Activated naive CD8-positive, alpha-beta T cell treated with anti-CD3 and anti-CD28 coated beads, Interleukin-2, amount 50 U/mL, for 16 hours (primary cell): ENCODE data around the gene PLS3.

ENCODE experiments used
- DNase-seq: peaks from one replicate; pipeline ENCODE4 v3.0.0-alpha.2; 2020; ENCODE audit warnings: low read depth, low spot score

The PLS3 gene

DNA sequence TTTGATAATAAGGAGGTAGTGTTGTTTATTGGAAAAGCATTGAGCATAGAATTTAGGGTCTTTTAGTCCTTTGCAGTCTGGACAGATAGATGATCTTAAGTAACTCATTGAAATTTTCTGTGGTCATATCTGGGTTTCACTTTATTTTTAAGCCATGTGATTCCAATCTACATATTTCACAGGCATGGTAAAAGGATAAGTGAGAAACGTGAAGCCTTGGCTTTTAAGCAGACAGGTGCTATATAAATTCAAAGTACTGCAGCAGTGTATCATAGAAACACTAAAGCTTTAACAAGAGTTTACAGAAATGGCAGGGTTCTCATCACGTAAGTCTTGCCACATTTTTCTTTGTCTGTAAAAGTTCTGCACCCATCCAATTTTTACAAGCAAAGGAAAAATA lies 4.9 kb downstream of the PLS3 start:
- DNase-seq, result no peak

DNA sequence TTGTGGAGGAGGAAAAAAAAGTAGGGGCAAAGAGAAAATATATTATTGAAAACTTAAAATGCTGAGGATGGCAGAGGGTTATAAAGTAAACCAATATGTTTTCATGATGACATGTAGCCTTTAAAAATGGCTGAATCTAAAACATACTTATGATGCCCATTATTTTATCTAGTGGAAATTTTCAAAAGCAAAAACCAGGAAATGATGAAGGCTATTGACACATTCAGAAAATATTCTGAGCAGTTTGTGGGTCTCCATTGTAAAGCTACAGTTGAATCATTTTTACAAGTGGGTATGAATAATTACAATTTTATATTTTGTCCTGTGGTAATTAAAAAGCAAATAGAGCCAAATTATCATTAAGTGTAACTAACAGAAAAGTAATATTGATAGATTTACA lies 10.7 kb downstream of the PLS3 start:
- DNase-seq, result no peak

DNA sequence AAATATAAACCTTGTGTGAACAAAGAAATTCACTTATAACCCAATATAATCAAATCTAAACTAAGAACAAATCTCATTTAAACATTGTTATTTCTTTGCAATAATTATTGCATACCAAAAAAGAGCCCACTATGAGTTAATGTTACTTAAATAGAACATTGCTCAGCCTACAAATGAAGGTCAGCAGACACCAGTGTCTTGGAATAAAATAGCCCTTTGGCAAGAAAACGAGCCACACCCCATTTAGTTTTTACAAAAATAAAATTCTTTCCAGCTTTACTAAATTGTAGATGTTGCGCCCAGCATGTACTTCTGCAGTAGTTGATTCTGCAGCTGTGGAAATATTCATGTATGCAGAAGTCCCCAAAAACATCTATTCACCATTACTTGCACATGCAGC lies 12.2 kb downstream of the PLS3 start:
- no peak for DNase-seq

DNA sequence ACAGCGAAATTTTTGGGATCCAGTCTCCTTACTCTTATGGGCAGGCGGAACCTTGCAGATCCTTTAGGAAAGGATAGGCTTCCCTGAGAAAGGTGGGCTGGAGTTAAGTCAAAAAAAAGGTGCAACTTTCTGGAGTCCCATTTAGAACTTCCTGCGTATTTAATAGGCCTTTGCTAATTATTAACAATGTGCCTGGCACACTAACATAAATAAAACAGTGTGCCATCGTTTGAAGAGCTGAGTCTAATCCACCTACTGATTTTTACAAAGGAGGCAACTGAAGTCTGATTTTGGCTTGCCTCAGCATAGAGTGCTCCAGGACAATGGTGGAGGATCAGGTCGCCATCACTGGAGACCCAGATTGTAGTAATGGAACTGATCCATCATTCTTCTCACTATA lies 15.7 kb downstream of the PLS3 start:
- DNase-seq, result no peak

DNA sequence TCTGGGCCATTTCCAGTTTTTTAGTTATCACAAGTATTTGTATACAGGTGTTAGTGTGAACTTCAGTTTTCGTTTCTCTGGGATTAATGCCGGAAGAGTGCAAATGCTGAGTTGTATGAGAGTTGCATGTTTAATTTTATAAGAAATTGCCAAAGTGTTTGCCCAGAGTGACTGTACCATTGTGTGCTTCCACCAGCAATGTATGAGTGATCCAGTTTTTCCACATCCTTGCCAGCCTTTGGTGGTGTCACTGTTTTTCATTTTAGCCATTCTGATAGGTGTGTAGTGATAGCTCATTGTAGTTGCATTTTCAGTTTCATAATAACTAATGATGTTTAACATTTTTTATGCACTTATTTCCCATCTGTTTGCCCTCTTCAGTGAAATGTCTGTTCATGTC lies 18.4 kb downstream of the PLS3 start:
- DNase-seq, result no peak

DNA sequence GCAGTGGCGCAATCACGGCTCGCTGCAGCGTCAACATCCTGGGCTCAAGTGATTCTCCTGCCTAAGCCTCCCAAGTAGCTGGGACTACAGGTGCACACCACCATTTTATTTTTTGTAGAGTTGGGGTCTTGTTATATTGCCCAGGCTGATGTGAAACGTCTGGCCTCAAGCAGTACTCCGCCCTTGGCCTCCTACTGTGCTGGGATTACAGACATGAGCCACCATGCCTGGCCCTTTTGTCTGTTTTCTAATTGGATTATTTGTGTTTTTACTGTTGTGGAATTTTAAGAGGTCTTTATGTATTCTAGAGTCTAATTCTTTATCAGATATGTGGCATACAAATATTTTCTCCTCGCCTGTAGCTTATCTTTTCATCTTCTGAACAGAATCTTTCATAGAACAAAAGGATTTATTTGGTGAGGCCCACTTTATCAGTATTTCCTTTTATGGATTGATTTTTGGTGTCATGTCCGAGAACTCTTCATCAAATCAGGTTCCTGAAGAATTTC lies 18.9 kb downstream of the PLS3 start:
- no peak for DNase-seq

DNA sequence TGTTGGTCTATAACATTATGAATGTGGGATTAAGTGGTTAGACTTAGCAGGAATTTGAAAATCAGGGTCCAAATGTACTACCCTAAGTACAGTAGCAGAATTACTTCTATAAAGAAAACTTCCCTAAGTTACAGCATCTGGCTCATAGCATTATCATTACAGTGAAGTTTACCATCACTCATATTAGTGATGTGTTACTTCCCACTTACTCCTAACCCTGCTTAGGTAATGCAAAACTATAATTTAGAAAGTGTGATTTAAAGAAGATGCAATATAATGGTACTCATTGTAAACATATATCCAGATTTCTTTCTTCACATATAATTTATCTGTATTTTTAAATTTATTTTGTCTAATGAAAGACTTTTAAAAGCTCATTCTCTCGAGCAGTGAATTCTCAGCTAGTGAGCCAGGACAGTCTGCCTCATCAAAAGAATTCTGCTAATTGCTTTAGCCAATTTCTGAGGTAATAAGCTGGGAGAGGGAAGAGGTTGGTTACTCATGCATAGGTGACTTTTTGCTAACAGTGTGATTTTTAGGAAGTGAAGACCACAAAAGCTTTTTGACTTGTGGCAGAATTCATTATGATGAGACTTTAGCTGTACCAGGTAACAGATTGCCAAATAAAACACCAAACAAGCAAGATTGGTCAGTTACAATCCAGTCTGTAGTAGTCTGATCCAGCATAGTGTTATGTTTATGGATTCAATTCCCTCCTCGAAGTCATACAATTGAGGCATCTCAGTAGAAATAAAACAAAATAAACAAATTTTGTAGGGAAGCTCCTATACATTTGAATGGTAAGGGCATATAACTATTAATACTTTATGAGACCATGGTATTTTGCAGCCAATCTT lies 21.0 kb downstream of the PLS3 start:
- no peak for DNase-seq

DNA sequence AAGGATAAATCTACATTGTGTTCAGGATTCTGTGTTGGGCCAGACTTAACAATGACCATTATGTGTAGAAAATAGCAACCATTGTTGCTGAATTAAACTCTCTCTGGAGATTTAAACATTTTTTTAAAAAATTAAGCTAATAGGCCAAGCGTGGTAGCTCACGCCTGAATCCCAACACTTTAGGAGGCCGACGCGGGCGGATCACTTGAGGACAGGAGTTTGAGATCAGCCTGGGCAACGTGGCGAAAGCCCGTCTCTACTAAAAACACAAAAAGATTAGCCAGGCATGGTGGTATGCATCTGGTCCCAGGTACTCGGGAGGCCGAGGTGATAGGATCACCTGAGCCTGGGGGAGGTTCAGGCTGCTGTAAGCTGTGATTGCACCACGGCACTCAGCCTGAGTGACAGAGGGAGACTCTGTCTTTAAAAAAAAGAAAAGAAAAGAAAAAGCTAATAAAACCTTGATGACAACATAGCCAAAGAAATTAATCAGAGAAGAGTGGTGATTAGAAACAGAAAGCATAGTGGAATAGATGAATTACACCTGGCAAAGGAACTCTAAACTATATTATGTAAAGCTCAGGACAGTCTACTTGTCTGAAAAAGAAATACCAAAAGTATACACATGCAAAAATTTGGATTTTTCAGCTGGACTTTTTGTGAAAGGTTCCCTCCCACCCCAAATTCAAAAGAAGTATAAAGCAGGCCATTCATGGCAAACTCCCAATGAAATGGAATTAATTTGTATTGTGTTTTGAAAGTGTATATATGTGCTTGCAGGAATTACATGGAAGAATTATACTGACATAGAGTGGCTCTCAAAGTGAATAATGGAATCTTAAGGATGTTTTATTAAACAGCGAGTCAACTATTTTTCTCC lies 21.9 kb downstream of the PLS3 start:
- no peak for DNase-seq

DNA sequence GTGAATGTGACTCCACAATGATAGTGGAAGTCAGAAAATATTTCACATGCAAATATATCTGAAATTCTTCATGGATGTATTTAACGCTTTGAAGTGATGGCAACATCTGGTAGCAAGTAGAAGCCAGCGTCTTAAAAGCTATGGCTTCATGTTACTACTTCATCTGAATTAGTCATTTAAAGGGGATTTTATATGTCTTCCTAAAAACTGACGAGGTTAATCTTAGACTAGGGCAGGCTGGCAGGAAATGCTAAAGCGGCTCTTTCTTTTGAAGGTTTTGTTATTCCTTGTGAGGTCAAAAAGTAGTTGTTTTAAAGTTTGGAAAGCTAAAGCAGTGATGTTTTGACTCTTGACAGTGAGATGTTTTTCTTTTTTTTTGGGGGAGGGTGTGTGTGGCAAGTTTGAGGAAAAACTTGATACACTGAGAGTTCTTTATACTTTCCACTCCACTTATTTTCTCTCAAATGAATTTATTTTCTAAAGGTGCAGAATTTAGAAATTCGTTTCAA lies 22.6 kb downstream of the PLS3 start:
- DNase-seq, result no peak

DNA sequence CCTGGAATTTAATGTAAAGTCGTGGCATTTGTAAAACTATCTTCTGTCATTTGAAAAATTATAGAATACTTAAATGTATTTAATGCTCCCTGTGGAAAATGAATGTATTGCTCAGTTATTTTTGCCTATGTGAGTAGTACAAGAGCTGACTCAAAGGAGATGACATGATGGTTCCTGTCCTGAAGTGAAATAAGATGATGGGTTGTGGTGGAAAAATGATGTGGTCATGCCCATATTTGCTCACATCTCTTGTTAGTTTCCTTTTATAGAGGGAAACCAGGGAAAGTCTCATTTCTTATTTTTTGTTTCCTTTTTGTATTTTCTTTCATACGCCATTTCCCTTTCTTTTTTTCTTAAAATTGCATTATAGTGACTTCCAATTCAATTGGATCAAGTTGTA lies 23.7 kb downstream of the PLS3 start:
- no peak for DNase-seq

DNA sequence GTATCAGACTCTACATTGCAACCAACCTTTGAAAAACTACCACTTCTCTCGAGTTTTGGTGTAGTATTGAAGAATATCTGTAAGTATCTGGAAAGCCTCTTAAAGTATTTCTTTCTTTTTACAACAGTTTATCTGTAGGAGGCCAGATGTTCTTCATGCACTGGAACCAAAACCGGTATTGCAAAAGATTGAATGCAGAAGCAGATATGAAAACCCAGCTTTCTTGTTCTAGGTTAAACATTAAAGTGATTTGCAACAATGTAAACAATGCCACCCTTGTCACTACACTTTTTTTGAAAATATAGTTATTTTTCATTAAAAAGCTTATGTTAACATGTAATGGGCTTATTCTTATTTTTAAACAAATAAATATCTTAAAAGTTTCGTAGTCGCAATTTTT lies 27.2 kb downstream of the PLS3 start:
- no peak for DNase-seq

DNA sequence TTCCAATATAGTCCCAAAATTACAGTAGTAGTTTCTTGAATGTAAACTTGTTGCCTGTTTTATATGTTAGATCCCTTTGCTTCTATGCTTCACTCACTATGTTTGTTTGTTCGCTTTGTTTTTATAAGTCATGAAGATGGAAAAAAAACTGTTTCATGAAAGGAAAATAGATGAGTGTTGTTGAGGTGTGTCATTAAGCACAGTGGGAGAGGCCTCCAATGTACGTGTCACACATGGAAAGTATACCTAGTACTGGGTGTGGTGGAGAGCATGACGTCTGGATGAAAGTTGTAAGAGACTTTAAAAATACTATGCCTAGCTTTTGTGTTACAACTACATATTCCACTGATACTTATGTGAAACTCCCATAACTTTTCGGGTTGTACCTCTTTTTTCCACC lies 28.4 kb downstream of the PLS3 start:
- DNase-seq, result no peak

DNA sequence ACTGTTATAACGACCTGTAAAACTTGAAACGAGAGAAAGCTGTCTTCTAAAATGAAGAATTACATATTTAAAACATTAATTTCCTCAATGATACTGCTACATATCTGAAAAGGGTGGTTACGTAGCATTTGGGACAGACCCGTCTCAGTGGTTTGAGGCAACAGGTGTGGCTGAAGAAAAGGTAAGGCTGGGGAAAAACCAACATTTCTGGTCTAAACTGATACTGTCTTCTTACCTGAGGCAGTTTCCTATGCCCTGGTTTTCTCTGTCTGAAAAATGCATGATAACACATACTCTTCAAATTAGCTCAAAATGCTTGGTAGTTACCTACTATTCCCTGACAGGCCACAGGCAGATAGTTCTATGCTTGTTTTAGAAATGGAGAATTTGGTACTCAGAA lies 30.4 kb downstream of the PLS3 start:
- DNase-seq, result no peak

DNA sequence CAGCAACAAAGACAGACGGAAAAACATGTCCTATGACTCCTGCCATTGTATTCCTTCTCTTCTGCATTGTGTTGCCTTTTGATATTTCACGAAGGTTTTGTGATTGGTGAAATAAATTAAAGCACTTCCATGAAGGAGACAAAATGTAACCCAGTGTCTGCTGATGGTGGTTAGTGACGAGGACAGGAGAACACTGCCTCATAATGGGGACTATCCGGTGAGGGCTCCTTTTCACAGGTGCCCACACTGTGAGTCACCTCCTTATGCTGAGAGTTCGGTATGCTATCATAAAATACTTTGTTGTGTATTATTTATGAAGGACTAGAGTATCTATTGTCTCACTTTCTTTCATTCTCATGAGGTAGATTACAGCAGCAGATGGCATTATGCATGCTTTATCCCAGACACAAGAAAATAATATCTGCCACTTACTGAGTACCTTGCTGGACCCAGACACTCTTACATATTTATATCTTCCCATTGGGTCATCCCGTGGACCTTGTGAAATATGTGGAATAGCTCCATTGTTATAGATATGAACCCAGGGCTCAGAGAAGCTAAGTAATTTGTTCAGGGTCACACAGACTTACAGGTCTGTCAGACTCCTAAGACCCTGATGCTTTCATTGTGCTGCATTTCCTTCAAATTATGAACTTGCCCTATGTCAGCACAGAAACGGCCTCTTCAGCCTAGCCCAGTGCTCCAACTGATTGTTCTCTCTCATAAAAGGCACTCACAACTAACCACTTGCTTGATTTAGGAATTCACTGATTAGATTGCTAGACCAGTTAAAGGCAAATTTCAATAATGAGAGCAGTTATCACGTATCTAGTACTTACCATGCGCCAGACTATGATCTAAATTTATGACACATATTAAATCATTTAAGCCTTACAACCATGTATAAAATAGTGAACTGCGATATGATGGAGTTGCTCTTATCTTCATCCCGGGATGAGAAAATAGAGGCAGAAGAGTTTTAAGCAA lies 31.2 kb downstream of the PLS3 start:
- no peak for DNase-seq

DNA sequence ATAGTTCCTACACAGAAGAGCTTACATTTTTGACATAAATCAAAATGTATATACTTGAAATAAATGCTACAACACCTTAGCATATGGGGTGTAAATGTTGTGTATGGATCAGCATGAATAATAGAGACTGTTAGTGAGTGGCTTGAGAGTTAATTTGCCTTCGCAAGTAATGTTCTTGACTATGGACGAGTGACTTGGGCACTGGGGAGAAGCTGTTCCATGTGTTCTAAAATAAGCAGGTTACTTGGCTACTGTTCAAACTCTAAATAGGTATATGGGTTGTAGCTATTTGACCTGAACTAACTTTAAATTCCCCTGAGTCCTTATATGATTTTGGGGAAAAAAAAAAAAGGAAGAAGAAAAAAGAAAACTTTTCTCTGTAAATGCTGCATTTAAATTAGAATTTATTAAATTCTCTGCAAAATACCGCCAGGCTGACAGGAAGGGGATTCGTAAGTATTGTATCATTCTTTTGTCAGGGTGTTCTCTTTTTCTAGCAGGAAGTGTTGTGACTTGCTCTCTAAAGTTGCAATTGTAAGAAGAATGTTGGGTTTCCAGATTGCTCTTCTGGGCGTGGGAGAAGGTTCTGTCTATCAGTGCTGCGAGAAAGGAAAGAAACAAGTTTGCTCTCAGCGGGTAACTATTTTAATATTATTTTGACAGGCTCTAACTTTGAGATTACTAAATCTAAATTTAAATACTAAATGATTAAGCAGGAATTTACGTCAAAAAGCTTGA lies 32.2 kb downstream of the PLS3 start:
- no peak for DNase-seq

DNA sequence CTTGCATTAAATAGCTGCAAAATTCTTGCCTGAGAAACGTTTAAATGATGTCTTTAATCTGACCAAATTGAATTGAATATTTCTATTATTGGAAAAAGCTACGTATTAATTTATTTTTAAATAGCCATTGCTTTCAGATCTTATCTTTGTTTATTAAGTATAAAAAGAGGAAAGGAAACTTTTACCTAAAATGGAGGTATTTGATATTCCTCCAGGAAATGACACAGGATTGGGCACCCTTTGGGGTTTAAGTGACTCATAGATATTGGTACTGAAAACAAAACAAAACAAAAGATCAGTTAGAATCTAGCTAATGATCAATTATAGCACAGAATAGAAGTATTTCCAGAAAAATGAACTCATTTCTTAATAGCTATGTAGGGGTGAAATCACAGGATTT lies 34.1 kb downstream of the PLS3 start:
- DNase-seq, result no peak

DNA sequence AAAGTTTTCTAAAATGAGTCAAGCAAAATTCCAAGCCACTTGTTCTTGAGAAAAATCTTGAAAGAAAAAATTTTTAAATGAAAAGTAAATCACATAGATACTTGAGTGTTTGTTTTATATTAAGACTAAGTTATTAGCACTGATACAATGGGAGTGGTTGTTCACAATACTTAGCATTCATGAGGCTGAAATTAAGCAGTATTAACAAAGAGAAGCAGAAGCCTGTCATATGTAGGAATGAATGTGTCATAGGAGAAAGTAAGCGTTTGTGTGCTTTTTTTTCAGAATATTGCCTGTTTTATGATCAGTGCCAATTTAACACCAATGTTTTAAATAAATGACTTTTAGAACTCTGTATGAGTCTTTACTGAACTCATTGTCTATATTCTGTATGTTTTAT lies 37.6 kb downstream of the PLS3 start:
- DNase-seq, result no peak

DNA sequence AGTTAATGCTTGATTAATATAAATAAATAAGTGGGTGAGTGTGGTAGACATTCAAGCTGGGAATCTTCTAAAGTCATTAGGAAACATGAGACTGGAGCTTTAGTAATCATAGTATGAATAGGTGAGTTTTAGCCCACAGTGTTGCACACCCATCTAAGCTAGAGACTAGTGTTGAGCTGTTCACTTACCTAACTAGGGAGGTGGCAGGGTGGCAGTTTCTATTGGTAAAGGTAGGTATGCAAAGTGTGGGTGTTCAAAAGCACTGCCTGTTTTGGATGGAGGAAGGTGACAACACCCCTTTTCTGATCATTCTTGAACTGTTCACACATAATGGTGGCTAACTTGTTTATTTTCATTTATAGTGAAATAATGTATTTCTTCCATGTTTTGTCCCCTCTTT lies 41.3 kb downstream of the PLS3 start:
- no peak for DNase-seq

DNA sequence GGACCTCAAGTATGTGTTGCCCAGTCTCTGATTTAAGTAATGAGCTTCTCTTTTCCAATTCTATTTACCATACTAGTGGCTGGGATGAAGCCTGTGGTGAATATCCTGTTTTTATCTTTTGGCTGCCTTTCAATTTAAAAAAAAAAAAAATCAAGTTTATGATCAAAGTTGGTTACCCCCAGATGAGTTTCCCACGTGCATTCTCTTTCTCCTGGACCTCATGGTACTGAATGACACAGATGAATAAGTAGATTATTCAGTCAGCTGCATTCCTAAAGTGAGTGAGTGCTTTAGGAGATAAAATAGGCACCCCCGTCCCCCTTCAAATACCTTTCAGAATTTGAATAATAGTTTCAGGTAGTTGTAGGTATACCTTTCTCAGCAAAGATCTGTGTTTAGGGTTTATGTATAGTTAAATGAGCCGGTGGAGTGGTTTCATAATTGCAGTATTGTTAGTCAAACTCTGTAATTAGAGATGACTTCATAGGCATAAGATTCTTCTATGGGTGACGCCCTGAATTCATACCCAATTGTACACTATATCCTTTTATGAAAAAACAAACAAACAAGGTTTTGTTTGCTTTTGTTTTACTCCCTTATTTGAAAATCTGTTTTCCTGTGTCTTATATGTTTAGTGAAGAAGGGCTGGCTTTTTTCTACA lies 41.9 kb downstream of the PLS3 start:
- no peak for DNase-seq

DNA sequence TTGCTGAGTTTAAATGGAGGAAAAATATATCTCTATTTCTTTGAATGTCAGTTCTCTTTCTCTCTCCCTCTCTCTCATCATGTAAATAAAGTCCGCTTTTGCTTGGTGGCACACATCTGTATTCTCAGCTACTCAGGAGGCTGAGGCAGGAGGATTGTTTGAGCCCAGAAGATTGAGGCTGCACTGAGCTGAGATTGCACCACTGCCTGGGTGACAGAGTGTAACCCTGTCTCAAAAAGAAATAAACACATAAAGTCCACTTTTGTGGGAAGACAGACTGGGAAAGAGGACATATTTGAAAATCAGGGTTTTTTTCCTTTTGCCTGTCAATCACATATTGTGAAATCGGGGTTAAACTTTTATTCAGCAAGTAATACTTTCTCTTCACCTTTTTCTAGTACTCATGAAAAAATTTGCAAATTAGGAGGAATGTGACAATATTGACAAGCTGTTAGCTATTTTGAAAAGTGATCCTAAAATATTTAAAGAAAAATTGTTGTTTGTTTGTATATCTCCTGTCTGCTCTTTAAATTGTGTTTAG lies 42.6 kb downstream of the PLS3 start:
- DNase-seq, result no peak
